HG03342 (cell line): ENCODE data around the gene ADAMTS3.

Experiments used
- ATAC-seq: cut with Tn5 transposase; IDR thresholded peaks from one replicate; pipeline ENCODE4 v1.9.1; 2021; ENCODE audit warnings: mild to moderate bottlenecking, moderate library complexity; ENCODE audit not compliant: unreplicated experiment

The ADAMTS3 gene

GRCh38 chr4:72305080-72305479, 263.9 kb downstream of the ADAMTS3 start:
- ATAC-seq, result no peak

- peak; percentile 92 for ATAC-seq
Measured at GRCh38 chr4:72302981-72303704, 265.9 kb downstream of the ADAMTS3 start.

- ATAC-seq, result no peak
Measured at GRCh38 chr4:72301759-72302158, 267.3 kb downstream of the ADAMTS3 start.

- no peak for ATAC-seq
Measured at GRCh38 chr4:72300126-72300525, 268.9 kb downstream of the ADAMTS3 start.

- ATAC-seq, result peak; percentile 77
Measured at GRCh38 chr4:72295966-72296557, 273.0 kb downstream of the ADAMTS3 start.

GRCh38 chr4:72290737-72291136, 278.3 kb downstream of the ADAMTS3 start:
- no peak for ATAC-seq

GRCh38 chr4:72286910-72287309, 282.1 kb downstream of the ADAMTS3 start:
- no peak for ATAC-seq

- ATAC-seq, result no peak
Measured at GRCh38 chr4:72286185-72286584, 282.8 kb downstream of the ADAMTS3 start.

- ATAC-seq, result peak; percentile 59
Measured at GRCh38 chr4:72283357-72283756, 285.7 kb downstream of the ADAMTS3 start.

- no peak for ATAC-seq
Measured at GRCh38 chr4:72280252-72280651, 288.8 kb downstream of the ADAMTS3 start.

- no peak for ATAC-seq
Measured at GRCh38 chr4:72275381-72275780, 293.6 kb downstream of the ADAMTS3 start.

- ATAC-seq, result no peak
Measured at GRCh38 chr4:72274251-72274650, 294.8 kb downstream of the ADAMTS3 start.

- no peak for ATAC-seq
Measured at GRCh38 chr4:72255269-72255668, 313.8 kb downstream of the ADAMTS3 start.

GRCh38 chr4:72243641-72244040, 325.4 kb downstream of the ADAMTS3 start:
- no peak for ATAC-seq

GRCh38 chr4:72239487-72240116, 329.4 kb downstream of the ADAMTS3 start:
- no peak for ATAC-seq
